Hepatocyte (in vitro differentiated cells): ENCODE measurements around the gene SPO11. TPM values are rescaled to one million over a fixed set of nuclear protein-coding genes. Genes with fewer than 3 reads are reported as not detected.

Experiments used
- DNase-seq: peaks from one replicate; pipeline ENCODE4 v3.0.0-alpha.2; 2016; ENCODE audit warnings: low spot score
- H2AFZ ChIP-seq: fragments of 200-600 bp; sonication (generic); 2 replicates; pipeline ENCODE4 v1.6.0; 2016; ENCODE audit warnings: antibody characterized with exemption, mild to moderate bottlenecking
- H3K27ac ChIP-seq: fragments of 200-600 bp; sonication (generic); 2 replicates; pipeline ENCODE4 v1.5.1; 2016; ENCODE audit warnings: mild to moderate bottlenecking
- H3K27me3 ChIP-seq: fragments of 200-600 bp; sonication (generic); 2 replicates; pipeline ENCODE4 v1.6.1; 2016
- H3K36me3 ChIP-seq: fragments of 200-600 bp; sonication (generic); replicated peaks from 2 replicates; pipeline ENCODE4 v1.5.1; 2016; ENCODE audit warnings: low read depth; ENCODE audit not compliant: insufficient read depth
- H3K4me1 ChIP-seq: fragments of 200-600 bp; sonication (generic); 2 replicates; pipeline ENCODE4 v1.5.1; 2016; ENCODE audit warnings: mild to moderate bottlenecking, moderate library complexity; ENCODE audit not compliant: insufficient read depth
- H3K4me2 ChIP-seq: fragments of 200-600 bp; sonication (generic); 2 replicates; pipeline ENCODE4 v1.6.0; 2016
- H3K4me3 ChIP-seq: fragments of 200-600 bp; sonication (generic); 2 replicates; pipeline ENCODE4 v1.5.1; 2016; ENCODE audit warnings: mild to moderate bottlenecking
- H3K79me2 ChIP-seq: fragments of 200-600 bp; sonication (generic); 2 replicates; pipeline ENCODE4 v1.6.0; 2017; ENCODE audit warnings: mild to moderate bottlenecking
- H3K9me2 ChIP-seq: fragments of 200-600 bp; sonication (generic); replicated peaks from 2 replicates; pipeline ENCODE4 v1.6.0; 2017; ENCODE audit warnings: mild to moderate bottlenecking; ENCODE audit not compliant: insufficient read depth
- H3K9me3 ChIP-seq: fragments of 200-600 bp; sonication (generic); 2 replicates; pipeline ENCODE4 v1.5.1; 2016; ENCODE audit warnings: low read depth, mild to moderate bottlenecking
- H4K20me1 ChIP-seq: fragments of 200-600 bp; sonication (generic); 2 replicates; pipeline ENCODE4 v1.6.0; 2016; ENCODE audit warnings: mild to moderate bottlenecking; ENCODE audit not compliant: insufficient read depth, poor library complexity, severe bottlenecking
- EZH2 ChIP-seq: fragments of 200-600 bp; sonication (generic); IDR thresholded peaks from 2 replicates; pipeline ENCODE4 v1.6.1; 2016; ENCODE audit warnings: antibody characterized with exemption, mild to moderate bottlenecking, borderline replicate concordance
- EZH2phosphoT487 ChIP-seq: fragments of 200-600 bp; sonication (generic); IDR thresholded peaks from one replicate; pipeline ENCODE4 v1.6.1; 2018; ENCODE audit warnings: antibody characterized with exemption, mild to moderate bottlenecking, low read depth, moderate library complexity; ENCODE audit not compliant: unreplicated experiment, severe bottlenecking
- WGBS: methylation state at CpG from one replicate; pipeline ENCODE4 v1.1.6; 2016; ENCODE audit warnings: low lambda C conversion rate; ENCODE audit errors: missing lambda C conversion rate; 5-methylcytosine and 5-hydroxymethylcytosine counted together
- polyA plus RNA-seq: library from polyadenylated mRNA; unstranded; fragments of >200 nt; fragmentation: Nextera tagmentation; extraction: Ambion mirVana; gene quantifications from 2 replicates; pipeline ENCODE4 v1.2.1, GENCODE V29; 2016
- total RNA-seq: library from RNA; depleted of rRNA; stranded (reverse); fragments of >200 nt; gene quantifications from 2 replicates; pipeline ENCODE4 v1.2.3, GENCODE V29; 2014
- TF ChIP-seq, protein P1 (sequence below): fragments of 200-600 bp; sonication (generic); IDR thresholded peaks from 2 replicates; pipeline ENCODE4 v1.5.1; 2016; ENCODE audit warnings: antibody characterized with exemption, mild to moderate bottlenecking; ENCODE audit not compliant: poor library complexity

SPO11 gene
- total and polyA plus RNA-seq, 2 experiments from 2014 or later, result not detected

DNA sequence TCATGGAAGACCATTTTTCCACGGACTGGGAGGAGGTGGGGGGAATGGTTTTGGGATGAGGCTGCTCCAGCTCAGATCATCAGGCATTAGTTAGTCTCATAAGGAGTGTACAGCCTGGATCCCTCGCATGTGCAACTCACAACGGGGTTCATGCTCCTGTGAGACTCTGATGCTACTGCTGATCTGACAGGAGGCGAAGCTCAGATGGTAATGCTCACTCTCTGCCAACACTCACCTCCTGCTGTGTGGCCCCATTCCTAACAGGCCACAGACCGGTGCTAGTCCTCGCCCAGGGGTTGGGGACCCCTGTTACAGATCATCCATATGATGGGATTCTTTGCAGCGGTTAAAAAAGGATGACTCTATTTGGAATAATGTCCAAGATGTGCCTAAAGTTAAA is 35.6 kb upstream of the SPO11 start:
- Histone ChIP-seq H3K4me3 (no peak overlapping the region), H3K36me3 (no peaks in the 10 kb centered on the region), H3K4me1 (no peaks in the 10 kb centered on the region), H3K27me3 (no peaks in the 10 kb centered on the region), H3K27ac (no peak overlapping the region), H3K79me2 (no peaks in the 10 kb centered on the region), H3K9me2 (no peaks in the 10 kb centered on the region), H3K9me3 (no peaks in the 10 kb centered on the region), H4K20me1 (no peaks in the 10 kb centered on the region), H3K4me2 (no peak overlapping the region), H2AFZ (no peak overlapping the region)
- 90% methylated on average over 7 of the region's 7 CpGs for WGBS
- DNase-seq, result no peak
- TF ChIP-seq, protein P1, sequence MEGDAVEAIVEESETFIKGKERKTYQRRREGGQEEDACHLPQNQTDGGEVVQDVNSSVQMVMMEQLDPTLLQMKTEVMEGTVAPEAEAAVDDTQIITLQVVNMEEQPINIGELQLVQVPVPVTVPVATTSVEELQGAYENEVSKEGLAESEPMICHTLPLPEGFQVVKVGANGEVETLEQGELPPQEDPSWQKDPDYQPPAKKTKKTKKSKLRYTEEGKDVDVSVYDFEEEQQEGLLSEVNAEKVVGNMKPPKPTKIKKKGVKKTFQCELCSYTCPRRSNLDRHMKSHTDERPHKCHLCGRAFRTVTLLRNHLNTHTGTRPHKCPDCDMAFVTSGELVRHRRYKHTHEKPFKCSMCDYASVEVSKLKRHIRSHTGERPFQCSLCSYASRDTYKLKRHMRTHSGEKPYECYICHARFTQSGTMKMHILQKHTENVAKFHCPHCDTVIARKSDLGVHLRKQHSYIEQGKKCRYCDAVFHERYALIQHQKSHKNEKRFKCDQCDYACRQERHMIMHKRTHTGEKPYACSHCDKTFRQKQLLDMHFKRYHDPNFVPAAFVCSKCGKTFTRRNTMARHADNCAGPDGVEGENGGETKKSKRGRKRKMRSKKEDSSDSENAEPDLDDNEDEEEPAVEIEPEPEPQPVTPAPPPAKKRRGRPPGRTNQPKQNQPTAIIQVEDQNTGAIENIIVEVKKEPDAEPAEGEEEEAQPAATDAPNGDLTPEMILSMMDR, result no peak
- TF ChIP-seq EZH2, result no peak
- no peak for TF ChIP-seq EZH2phosphoT487

DNA sequence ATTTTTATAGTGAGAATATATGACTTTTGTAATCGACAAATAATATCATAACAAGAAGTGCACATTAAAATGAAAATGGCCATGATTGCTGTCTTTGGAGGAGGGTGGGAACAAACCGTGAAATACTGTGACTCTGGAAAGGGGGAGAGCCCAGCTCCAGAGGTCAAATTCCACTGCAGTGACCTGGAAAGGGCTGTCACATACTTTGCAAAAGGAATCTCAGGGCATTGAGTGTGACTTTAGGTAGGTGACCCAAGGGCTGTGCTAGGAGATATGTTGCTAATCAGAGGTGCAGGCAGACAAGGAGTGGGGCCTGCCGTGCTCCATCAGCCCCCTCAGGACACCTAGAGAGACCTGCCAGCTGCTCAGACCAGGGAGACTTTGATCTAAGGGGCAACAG is 35.1 kb upstream of the SPO11 start:
- Histone ChIP-seq H3K79me2 (no peaks in the 10 kb centered on the region), H3K36me3 (no peaks in the 10 kb centered on the region), H3K4me1 (no peaks in the 10 kb centered on the region), H3K4me2 (no peak overlapping the region), H3K9me2 (no peaks in the 10 kb centered on the region), H4K20me1 (no peaks in the 10 kb centered on the region), H3K27ac (no peak overlapping the region), H2AFZ (no peak overlapping the region), H3K4me3 (no peak overlapping the region), H3K27me3 (no peaks in the 10 kb centered on the region), H3K9me3 (no peaks in the 10 kb centered on the region)
- TF ChIP-seq, protein P1, result no peak
- TF ChIP-seq EZH2phosphoT487, result no peak
- TF ChIP-seq EZH2, result no peak
- WGBS, result 70% methylated on average over 3 of the region's 3 CpGs
- DNase-seq, result no peak

DNA sequence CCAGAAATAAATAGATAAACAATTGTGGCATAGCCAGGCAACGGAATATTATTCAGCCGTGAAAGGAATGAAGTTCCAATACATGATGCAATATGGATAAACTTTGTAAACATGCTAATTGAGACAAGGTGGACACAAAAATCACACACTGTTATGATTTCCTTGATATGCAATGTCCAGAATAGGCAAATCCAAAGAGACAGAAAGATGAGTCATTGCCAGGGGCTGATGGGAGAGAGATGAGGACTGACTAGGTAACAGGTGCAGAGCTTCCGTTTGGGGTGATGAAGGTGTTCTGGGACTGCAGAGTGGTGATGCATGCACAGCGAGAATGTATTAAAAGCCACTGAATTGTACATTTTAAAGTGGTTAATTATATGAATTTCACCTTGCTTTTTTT is 31.1 kb upstream of the SPO11 start:
- Histone ChIP-seq H3K9me2 (no peaks in the 10 kb centered on the region), H2AFZ (no peak overlapping the region), H3K4me1 (no peaks in the 10 kb centered on the region), H3K79me2 (no peaks in the 10 kb centered on the region), H4K20me1 (no peaks in the 10 kb centered on the region), H3K4me2 (no peak overlapping the region), H3K27ac (no peak overlapping the region), H3K36me3 (no peaks in the 10 kb centered on the region), H3K27me3 (no peaks in the 10 kb centered on the region), H3K9me3 (no peaks in the 10 kb centered on the region), H3K4me3 (no peak overlapping the region)
- TF ChIP-seq EZH2phosphoT487, result no peak
- TF ChIP-seq, protein P1, result no peak
- TF ChIP-seq EZH2, result no peak
- no peak for DNase-seq
- 90% methylated on average over 4 of the region's 4 CpGs for whole genome bisulfite sequencing

DNA sequence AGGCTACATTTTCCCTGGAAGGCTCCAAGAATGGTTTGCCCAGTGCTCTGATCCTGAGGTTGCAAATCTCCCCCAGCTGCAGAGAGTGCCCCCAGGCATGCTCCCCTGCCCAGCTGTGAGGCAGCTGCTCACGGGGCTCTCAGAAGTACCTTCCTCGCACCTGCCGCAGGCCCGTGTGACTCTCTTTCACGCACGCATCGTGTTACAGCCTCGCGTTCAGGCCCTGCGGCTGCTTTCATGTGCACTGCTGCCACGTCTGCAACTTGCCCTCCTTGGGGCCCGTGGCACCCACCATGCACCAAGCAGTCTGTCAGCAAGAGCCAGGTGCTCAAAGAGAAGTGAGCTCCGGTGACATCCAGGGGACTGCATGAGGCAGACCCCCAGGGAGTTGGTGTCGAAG is 28.6 kb upstream of the SPO11 start:
- DNase-seq, result no peak
- no peaks in the 10 kb centered on the region for H3K27me3 ChIP-seq
- H3K4me3 ChIP-seq, result no peak overlapping the region
- no peaks in the 10 kb centered on the region for H4K20me1 ChIP-seq
- no peak overlapping the region for H3K27ac ChIP-seq
- H3K4me2 ChIP-seq, result no peak overlapping the region
- H3K36me3 ChIP-seq, result no peaks in the 10 kb centered on the region
- no peaks in the 10 kb centered on the region for H3K9me2 ChIP-seq
- 83% methylated on average over 14 of the region's 14 CpGs for WGBS
- no peaks in the 10 kb centered on the region for H3K4me1 ChIP-seq
- H2AFZ ChIP-seq, result no peak overlapping the region
- H3K9me3 ChIP-seq, result no peaks in the 10 kb centered on the region
- TF ChIP-seq EZH2 (no peak), EZH2phosphoT487 (no peak)
- TF ChIP-seq, protein P1, result no peak
- H3K79me2 ChIP-seq, result no peaks in the 10 kb centered on the region
